HG02870 (cell line): ENCODE results near the gene MRPL1.
"Not testable (repeated sequence)": the region's sequence is repeated elsewhere in the genome, so short reads cannot be mapped to it uniquely, and the experiment has no call there.

Experiments used
- ATAC-seq: cut with Tn5 transposase; IDR thresholded peaks from one replicate; pipeline ENCODE4 v1.9.1; 2021; ENCODE audit warnings: mild to moderate bottlenecking, moderate library complexity; ENCODE audit not compliant: unreplicated experiment

MRPL1 gene

GRCh38 chr4:77911842-77912450 lies 49.3 kb downstream of the MRPL1 start:
- peak; percentile 84 for ATAC-seq

- no peak for ATAC-seq
These were observed 50.7 kb downstream of the MRPL1 start for GRCh38 chr4:77913348-77913747.

DNA sequence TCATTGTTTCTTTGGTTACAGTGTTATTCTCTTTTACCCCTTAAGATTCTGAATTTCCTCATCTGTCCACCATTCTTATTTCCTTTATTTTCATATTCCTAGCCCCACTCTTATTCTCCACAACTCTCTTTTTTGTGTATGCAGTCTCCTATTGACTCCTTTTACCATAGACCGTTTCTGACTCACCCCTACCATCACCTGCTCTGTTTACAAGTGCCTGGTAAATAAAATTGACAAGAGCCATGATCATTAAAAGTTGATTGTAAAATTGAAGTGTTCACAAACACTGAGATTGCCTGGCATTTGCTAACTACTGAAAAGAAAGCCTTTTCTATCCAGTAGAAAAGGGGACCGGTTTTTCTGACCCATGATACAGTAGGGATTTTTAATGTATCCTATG lies 54.4 kb downstream of the MRPL1 start:
- no peak for ATAC-seq

DNA sequence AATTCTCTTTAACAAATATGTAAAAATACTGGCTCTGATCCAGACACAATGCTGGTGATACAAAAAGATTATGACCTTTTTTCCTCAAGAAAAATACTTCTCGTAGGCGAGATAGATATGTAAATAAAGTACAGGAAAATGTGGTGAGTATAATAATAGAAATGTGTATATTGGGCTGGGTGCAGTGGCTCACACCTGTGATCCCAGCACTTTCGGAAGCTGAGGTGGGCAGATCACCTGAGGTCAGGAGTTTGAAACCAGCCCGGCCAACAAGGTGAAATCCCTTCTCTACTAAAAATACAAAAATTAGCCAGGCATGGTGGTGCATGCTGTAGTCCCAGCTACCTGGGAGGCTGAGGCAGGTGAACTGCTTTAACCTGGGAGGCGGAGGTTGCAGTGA lies 55.0 kb downstream of the MRPL1 start:
- ATAC-seq, result peak; percentile 51

DNA sequence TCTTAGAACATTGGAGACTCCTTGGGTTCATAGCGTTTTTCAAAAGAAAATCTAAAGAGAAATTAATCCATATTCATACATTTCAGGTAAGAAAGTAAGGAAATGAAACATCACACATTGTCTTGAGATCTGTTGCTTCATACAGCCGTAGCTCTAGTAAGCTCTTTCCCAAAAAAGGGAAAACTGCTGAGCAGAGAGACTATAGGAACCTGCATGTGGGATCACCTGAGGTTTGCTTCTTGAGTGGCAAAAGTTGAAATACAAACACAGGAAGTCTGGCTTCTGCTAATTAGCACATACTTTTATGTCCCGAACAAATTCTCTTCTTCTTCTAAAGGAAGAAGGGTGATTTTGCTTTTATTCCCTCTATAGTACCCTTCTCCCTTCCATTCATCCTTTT lies 57.7 kb downstream of the MRPL1 start:
- ATAC-seq, result no peak

GRCh38 chr4:77921701-77922100 lies 59.1 kb downstream of the MRPL1 start:
- ATAC-seq, result no peak

DNA sequence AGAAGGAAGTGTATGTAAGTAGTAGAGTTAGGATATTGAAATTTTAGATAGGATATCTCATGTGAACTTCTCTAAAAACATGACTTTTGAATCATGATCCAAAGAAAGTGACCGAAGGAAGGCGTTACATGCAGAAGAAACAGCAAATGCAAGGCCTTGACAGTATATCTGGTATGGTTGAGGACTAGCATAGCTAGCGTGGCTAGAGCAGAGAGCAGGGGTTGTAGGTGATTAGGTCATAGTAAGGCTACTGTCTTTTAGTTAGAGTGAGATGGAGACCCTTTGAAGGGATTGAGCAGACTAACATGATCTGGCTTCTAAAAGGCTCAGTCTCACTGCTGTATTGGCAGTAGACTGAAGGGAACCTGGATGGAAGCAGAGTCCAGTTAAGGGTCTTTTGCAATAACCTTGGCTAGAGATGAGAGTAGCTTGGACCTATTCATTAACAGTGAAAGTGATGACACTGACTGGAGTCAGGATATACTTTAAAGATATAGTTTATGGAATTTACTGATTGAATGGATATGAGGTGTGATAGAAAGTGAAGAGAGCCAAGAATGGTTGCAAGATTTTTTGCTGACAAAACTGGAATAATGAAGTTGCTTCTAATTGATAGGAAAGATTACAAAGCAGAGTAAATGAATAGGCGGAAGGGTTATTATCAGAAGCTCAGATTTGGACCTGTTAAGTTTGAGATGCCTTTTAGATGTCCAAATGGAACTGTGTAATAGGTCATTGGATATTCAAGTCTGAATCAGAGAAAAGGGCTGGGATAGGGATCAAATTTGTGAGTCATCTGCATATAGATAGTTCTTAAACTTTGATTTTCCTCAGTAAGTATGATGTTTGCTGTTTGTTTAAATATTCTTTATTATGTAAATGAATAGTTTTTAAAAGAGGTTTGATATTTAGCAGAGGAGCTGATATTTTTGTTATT lies 59.8 kb downstream of the MRPL1 start:
- no peak for ATAC-seq

- ATAC-seq, result no peak
These were observed 65.6 kb downstream of the MRPL1 start for GRCh38 chr4:77927991-77928925.

DNA sequence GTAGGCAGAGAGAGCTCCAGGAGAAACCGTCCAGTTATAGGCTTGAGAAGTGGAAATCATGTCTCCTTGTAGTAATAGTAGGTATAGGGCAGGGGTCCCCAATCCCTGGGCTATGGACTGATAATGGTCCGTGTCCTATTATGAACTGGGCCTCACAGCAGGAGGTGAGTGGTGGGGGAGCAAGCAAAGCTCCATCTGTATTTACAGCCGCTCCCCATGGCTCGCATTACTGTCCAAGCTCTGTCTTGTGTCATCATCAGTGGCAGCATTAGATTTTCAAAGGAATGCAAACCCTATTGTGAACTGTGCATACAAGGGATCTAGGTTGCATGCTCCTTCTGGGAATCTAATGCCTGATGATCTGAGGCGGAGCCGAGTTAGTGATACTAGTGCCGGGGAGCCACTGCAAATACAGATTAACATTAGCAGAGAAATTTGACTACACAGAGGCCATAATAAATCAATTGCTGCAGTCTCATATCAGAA lies 67.6 kb downstream of the MRPL1 start:
- ATAC-seq, result no peak

- no peak for ATAC-seq
These were observed 68.2 kb downstream of the MRPL1 start for GRCh38 chr4:77930876-77931275.

GRCh38 chr4:77931452-77932135 lies 69.0 kb downstream of the MRPL1 start:
- ATAC-seq, result no peak

DNA sequence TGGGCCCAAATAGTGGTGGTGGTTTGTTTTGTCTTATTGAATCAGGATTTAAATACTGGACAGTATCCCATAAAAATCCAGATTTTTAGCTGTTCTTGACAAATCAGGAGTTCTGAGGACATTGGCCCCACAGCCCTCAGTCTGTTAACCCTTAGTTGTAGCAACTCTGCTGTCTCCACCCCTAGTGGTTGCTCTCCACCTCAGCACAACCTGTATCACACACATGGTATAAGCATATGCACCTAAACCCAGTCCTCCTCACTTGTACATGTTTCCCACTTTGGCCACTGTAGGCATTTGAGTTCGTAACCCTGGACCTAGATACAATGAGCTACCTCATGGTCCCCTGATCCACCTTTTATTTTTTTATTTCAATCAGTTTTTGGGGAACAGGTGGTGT lies 75.9 kb downstream of the MRPL1 start:
- no peak for ATAC-seq

- not testable (repeated sequence) for ATAC-seq
These were observed 83.3 kb downstream of the MRPL1 start for GRCh38 chr4:77945929-77946328.

DNA sequence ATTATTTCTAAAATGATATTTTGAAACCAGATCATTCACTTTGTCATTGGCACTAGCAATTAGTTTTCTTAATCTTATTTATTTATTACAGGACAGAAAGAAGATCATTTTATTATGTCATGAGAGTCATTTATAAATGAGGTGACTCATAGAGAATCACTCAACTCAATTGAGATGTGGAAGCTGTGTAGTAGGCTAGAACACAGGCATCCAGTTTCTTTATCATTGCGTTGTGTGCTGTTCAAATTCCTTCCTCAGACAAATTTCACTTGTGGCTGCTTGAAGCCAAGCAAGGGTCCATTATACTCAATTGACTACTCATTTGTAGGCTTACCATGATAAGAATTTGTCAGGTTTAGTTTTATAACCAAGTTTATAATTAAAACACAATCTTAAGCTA lies 87.6 kb downstream of the MRPL1 start:
- no peak for ATAC-seq

DNA sequence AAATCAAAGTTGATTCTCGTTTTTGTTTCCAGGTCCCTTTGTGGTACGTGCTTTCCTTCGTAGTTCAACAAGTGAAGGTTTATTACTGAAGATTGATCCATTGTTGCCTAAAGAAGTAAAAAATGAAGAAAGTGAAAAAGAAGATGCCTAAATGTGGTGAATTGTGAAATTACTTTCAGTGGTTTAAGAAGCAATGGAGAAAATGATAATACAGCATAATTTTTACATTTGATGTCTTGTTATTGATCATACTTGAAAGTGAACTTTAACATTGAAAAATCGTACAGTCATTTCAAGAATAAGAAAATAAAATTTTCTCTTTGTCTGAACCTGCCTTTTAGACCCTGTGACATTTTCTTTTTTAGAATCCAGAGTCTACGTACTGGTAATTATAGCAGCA lies 89.8 kb downstream of the MRPL1 start:
- no peak for ATAC-seq

- ATAC-seq, result no peak
These were observed 92.1 kb downstream of the MRPL1 start for GRCh38 chr4:77954690-77955089.

DNA sequence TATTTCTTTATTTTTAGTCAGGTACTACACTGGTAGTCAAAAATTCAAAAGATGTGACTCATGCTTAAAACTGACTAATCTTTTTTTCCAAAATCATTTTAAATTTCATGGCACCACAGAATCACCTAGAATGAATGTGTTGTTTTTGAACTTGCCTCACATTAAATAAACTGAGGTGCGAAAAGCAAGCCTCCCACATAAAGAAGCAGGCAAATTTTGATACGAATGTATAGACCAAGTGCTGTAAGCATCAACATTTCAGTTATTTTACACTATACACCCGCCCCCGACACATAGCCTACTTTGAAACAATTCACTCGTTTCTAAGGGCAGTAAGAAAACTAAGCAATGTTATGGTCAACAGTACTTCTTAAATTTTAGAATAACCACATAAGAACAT lies 94.3 kb downstream of the MRPL1 start:
- no peak for ATAC-seq

DNA sequence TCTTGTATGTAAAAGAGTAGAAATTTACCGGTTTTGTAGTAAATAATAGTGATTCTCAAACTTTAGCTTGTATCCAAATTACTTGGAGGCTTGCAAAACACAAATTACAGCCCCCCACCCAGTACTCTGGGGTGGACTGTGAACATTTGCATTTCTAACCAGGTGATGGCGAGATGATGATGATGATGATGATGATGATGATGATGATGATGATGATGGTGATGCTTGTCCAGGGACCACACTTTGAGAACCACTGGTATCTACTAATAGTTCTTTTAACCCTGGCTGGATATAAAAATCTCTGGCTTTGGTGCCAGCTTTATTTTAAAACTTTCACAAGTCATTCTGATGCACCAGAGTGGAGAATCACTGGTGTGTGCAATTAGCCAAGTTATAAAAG lies 96.3 kb downstream of the MRPL1 start:
- ATAC-seq, result no peak

GRCh38 chr4:77959566-77960338 lies 97.1 kb downstream of the MRPL1 start:
- peak; percentile 52 for ATAC-seq

DNA sequence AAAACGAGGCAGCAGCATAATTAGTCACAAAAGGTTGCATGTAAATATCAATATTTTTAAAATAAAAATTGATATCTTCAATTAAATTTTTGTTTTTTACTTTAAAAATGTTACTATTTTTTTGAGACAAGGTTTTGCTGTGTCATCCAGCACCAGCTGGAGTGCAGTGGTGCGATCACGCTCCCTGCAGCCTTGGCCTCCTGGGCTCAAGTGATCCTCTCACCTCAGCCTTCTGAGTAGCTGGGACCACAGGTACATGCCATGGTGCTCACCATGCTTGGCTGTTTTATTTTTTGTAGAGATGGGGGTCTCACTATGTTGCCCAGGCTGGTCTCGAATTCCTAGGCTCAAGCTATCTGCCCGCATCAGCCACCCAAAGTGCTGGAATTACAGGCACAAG lies 97.7 kb downstream of the MRPL1 start:
- ATAC-seq, result no peak
